K562 (cell line): ENCODE results near the gene IFNGR2. TPM values are rescaled to one million over a fixed set of nuclear protein-coding genes. Genes with fewer than 3 reads are reported as not detected.

Source experiments
- ATAC-seq: fragments of 200-7000 bp; cut with Tn5 transposase; 3 replicates; pipeline ENCODE4 v1.9.1; 2020; ENCODE audit warnings: moderate library complexity
- BruUV-seq: library from RNA; stranded (reverse); fragments of 400-500 nt; replicated peaks from 2 replicates; lab custom pipeline; 2021; lab: Mats Ljungman, UMichigan
- CTCF ChIA-PET: fragments of 300-600 bp; formaldehyde crosslinking; extraction: SDS; loops from one replicate; lab custom pipeline; 2021; ENCODE audit warnings: low intra/inter-chr PET ratio; lab: Yijun Ruan, JAX
- POLR2A ChIA-PET: fragments of 300-600, 350-650 bp; sonication (Branson Sonifier 250); formaldehyde crosslinking; extraction: SDS; loops from one replicate; lab custom pipeline; 2021; ENCODE audit warnings: antibody characterized with exemption, inconsistent platforms; lab: Yijun Ruan, JAX
- DNase-seq, 4 experiments: peaks; one replicate each; pipeline versions ENCODE4 v3.0.0 to v3.0.0-alpha.2; 2011 to 2018; ENCODE audit warnings: low spot score in 3 of 4, mixed read lengths in 3 of 4; ENCODE audit errors: extremely low read depth in 1 of 4
- FAIRE-seq: peaks from 2 replicates; lab custom pipeline; 2011; peaks lifted over from hg19 to GRCh38; lab: Jason Lieb, UNC
- H2AFZ ChIP-seq: 2 replicates; pipeline ENCODE4 v1.6.0; 2011; ENCODE audit warnings: low read depth, low read length, control low read depth, inconsistent platforms
- H3K27ac ChIP-seq: fragments of 200-600 bp; 3 replicates; pipeline ENCODE4 v1.8.0; 2011; ENCODE audit warnings: low read depth, mild to moderate bottlenecking, control low read depth, inconsistent platforms, low read length, moderate library complexity, mixed read lengths; ENCODE audit errors: extremely low read depth
- H3K27me3 ChIP-seq, 2 experiments: fragments of 300-600 bp in 1 of 2; 2 replicates in 1 of 2; 3 replicates in 1 of 2; pipeline versions ENCODE4 v1.6.0 to v1.8.0; 2011; ENCODE audit warnings: inconsistent platforms in 2 of 2, low read length in 2 of 2, mild to moderate bottlenecking in 1 of 2, mixed read lengths in 1 of 2, moderate library complexity in 1 of 2; ENCODE audit not compliant: control insufficient read depth in 2 of 2, insufficient read depth in 2 of 2
- H3K36me3 ChIP-seq: fragments of 300-600 bp; 3 replicates; pipeline ENCODE4 v1.8.0; 2011; ENCODE audit warnings: mild to moderate bottlenecking, low read length, inconsistent platforms; ENCODE audit not compliant: control insufficient read depth, insufficient read depth
- H3K4me1 ChIP-seq, 2 experiments: fragments of 200-600 bp in 1 of 2; replicated peaks in 1 of 2; 2 replicates in 1 of 2; 3 replicates in 1 of 2; pipeline versions ENCODE4 v1.5.1 to v1.8.0; 2011; ENCODE audit warnings: inconsistent platforms in 2 of 2, low read length in 2 of 2, mild to moderate bottlenecking in 1 of 2, mixed read lengths in 1 of 2, moderate library complexity in 1 of 2; ENCODE audit not compliant: control insufficient read depth in 2 of 2, insufficient read depth in 2 of 2
- H3K4me2 ChIP-seq: 2 replicates; pipeline ENCODE4 v1.6.1; 2011; ENCODE audit warnings: low read length, control low read depth, inconsistent platforms, mixed read lengths; ENCODE audit not compliant: insufficient read depth
- H3K4me3 ChIP-seq: fragments of 200-600 bp; sonication (generic), shearing (Covaris generic); 2 replicates; pipeline ENCODE4 v1.5.1; 2016; ENCODE audit warnings: control low read depth, inconsistent platforms
- H3K79me2 ChIP-seq: fragments of 200-600 bp; 3 replicates; pipeline ENCODE4 v1.8.0; 2011; ENCODE audit warnings: low read length, inconsistent platforms; ENCODE audit not compliant: control insufficient read depth, insufficient read depth
- H3K9ac ChIP-seq, 2 experiments: 2 replicates each; pipeline versions ENCODE4 v1.6.0 to v1.6.1; 2011; ENCODE audit warnings: low read depth in 2 of 2, low read length in 2 of 2, control low read depth in 1 of 2, inconsistent platforms in 1 of 2, mild to moderate bottlenecking in 1 of 2, mixed read lengths in 1 of 2; ENCODE audit not compliant: insufficient read depth in 1 of 2
- H3K9me1 ChIP-seq: one replicate; pipeline ENCODE4 v1.6.0; 2011; ENCODE audit warnings: inconsistent platforms, mild to moderate bottlenecking, low read length, moderate library complexity; ENCODE audit not compliant: control insufficient read depth, insufficient read depth
- H3K9me3 ChIP-seq: replicated peaks from 2 replicates; pipeline ENCODE4 v1.5.1; 2011; ENCODE audit warnings: low read depth, low read length, inconsistent platforms; ENCODE audit not compliant: control insufficient read depth, insufficient read depth
- H4K20me1 ChIP-seq: replicated peaks from 2 replicates; pipeline ENCODE4 v1.6.1; 2011; ENCODE audit warnings: low read length, inconsistent platforms, mixed read lengths; ENCODE audit not compliant: control insufficient read depth, insufficient read depth
- ATF1 ChIP-seq, 2 experiments: fragments of 450-650 bp in 1 of 2; IDR thresholded peaks; 2 replicates each; pipeline ENCODE4 v1.6.1; 2016; ENCODE audit warnings: missing compliant biosample characterization in 1 of 2, missing genetic modification characterization in 1 of 2
- CREB3L1 ChIP-seq: fragments of 450-650 bp; IDR thresholded peaks from 2 replicates; pipeline ENCODE4 v1.6.1; 2014; ENCODE audit warnings: low read depth, mild to moderate bottlenecking, moderate library complexity, borderline replicate concordance
- CUX1 ChIP-seq: fragments of 200-800 bp; sonication (Bioruptor generic); IDR thresholded peaks from 2 replicates; pipeline ENCODE4 v1.6.1; 2016; ENCODE audit warnings: missing genetic modification characterization, missing compliant biosample characterization
- GTF2F1 ChIP-seq: IDR thresholded peaks from 2 replicates; pipeline ENCODE4 v1.6.1; 2011; ENCODE audit warnings: low read depth, low read length, improper control_type of control experiment
- NFIX ChIP-seq: fragments of 250-450 bp; sonication (Bioruptor Pico); IDR thresholded peaks from 2 replicates; pipeline ENCODE4 v1.4.0; 2020; ENCODE audit warnings: low read depth, mild to moderate bottlenecking, moderate library complexity
- SAFB ChIP-seq: fragments of 200-400 bp; formaldehyde crosslinking; IDR thresholded peaks from 2 replicates; pipeline ENCODE4 v1.6.1; 2017; ENCODE audit warnings: low read depth, low read length, borderline replicate concordance
- TAF9B ChIP-seq: fragments of 450-650 bp; IDR thresholded peaks from 2 replicates; pipeline ENCODE4 v1.6.1; 2018; ENCODE audit warnings: mild to moderate bottlenecking; ENCODE audit not compliant: partially characterized antibody
- ZBED1 ChIP-seq: IDR thresholded peaks from 2 replicates; pipeline ENCODE4 v1.6.1; 2014
- ZBTB43 ChIP-seq: sonication (generic); formaldehyde crosslinking; IDR thresholded peaks from 2 replicates; pipeline ENCODE4 v1.8.0; 2023; ENCODE audit warnings: mild to moderate bottlenecking, missing genetic modification reagents
- ZNF347 ChIP-seq: fragments of 450-650 bp; formaldehyde crosslinking; IDR thresholded peaks from 2 replicates; pipeline ENCODE4 v1.4.0; 2020; ENCODE audit warnings: low read depth, mild to moderate bottlenecking, moderate library complexity
- ZNF707 ChIP-seq: fragments of 250-450 bp; sonication (Bioruptor Pico); conservative IDR thresholded peaks from 2 replicates; pipeline ENCODE4 v1.8.0; 2022; ENCODE audit warnings: inconsistent platforms, mild to moderate bottlenecking, moderate library complexity
- WGBS: fragments of 100-300 bp; shearing (Covaris generic); methylation state at CpG from one replicate; pipeline ENCODE4 v1.1.6; 2016; ENCODE audit warnings: low coverage, mixed read lengths; ENCODE audit not compliant: insufficient coverage; ENCODE audit errors: missing lambda C conversion rate; 5-methylcytosine and 5-hydroxymethylcytosine counted together
- in situ Hi-C: fragments of 300-500 bp; cut with MboI; formaldehyde crosslinking; loops from 4 replicates; pipeline ENCODE4 v1.15.0; 2018; ENCODE audit warnings: inconsistent platforms, mixed read lengths
- intact Hi-C: fragments of 100-400 bp; cut with micrococcal nuclease; formaldehyde crosslinking; loops from 2 replicates; pipeline ENCODE4 v1.14.2; 2022
- polyA plus RNA-seq, 8 experiments: library from polyadenylated mRNA; depleted of rRNA in 4 of 8; stranded (reverse) in 5 of 8; unstranded in 3 of 8; fragments of >200 nt; fragmentation: Nextera tagmentation in 2 of 8; fragmentation: Illumina TruSeq in 1 of 8; extraction: Ambion mirVana in 2 of 8; extraction: Trizol in 1 of 8; gene quantifications; 2 replicates each; pipeline versions ENCODE4 v1.2.1 to v1.2.3, GENCODE V29; 2011 to 2014; ENCODE audit warnings: inconsistent platforms in 1 of 8, missing spikeins in 1 of 8
- total RNA-seq, 7 experiments: library from RNA; depleted of rRNA in 6 of 7; stranded (reverse); fragments of >200 nt in 6 of 7; fragmentation: Illumina TruSeq in 2 of 7; extraction: Trizol in 2 of 7; gene quantifications; 2 replicates each; pipeline versions ENCODE4 v1.2.1 to v1.2.3, GENCODE V29; 2011 to 2021; ENCODE audit warnings: low replicate concordance in 1 of 7

Gene IFNGR2
- total and polyA plus RNA-seq, 9 of the 15 experiments (the other 6 are each of a cell fraction or from before 2014, with no cell fraction given), result 6.7 to 58.0 (median 28.5) TPM

- peak overlapping the region; percentile 91 for H3K4me2 ChIP-seq
- DNase-seq (no peak), FAIRE-seq (no peak), ATAC-seq (no peak)
- H3K36me3 ChIP-seq, result peaks cover 4% of the 10 kb centered on the region; the same call in 1 of the 3 replicates
- peak overlapping the region; percentile 88 to 94 for H3K9ac ChIP-seq
- peaks cover 7 to 16% of the 10 kb centered on the region in 2 experiments; a peak in 3 of 5 replicates for H3K4me1 ChIP-seq
- no peaks in the 10 kb centered on the region for H3K9me3 ChIP-seq
- 15% methylated on average over 17 of the region's 17 CpGs for WGBS
- intact Hi-C loops, result no loop called here
- peak overlapping the region; percentile 97 for H2AFZ ChIP-seq
- H3K27me3 ChIP-seq, result no peaks in the 10 kb centered on the region
- no peaks in the 10 kb centered on the region for H3K9me1 ChIP-seq
- TSS peak; percentile 77 for BruUV-seq
- peak overlapping the region; percentile 73 for H3K27ac ChIP-seq
- H3K4me3 ChIP-seq, result peak overlapping the region; percentile 97
- POLR2A ChIA-PET, result interaction anchor here (0.6 to 3.2 kb wide), 13 partner anchors 8 to 198 kb away, joined by 3 to 54 read pairs (median 4); partner anchors contain the start of genes DNAJC28, DONSON and SON
- in situ Hi-C loops, result no loop called here
- peaks cover 27% of the 10 kb centered on the region for H3K79me2 ChIP-seq
- CTCF ChIA-PET, result interaction anchor here (0.7 kb wide), 1 partner anchor 11 kb away, joined by 4 read pairs; the partner anchor contains the start of gene DNAJC28
- no peaks in the 10 kb centered on the region for H4K20me1 ChIP-seq
- TF ChIP-seq CUX1 (CRISPR knock-in tag) (no peak), TAF9B (no peak), SAFB (no peak), GTF2F1 (no peak), CREB3L1 (0 out of 2 replicates have a peak, but pooled peaks have one; percentile 13), ZNF707 (CRISPR knock-in tag) (no peak), ATF1 (CRISPR knock-in tag; IDR thresholded peaks at IDR 0.05) (no peak), ATF1 (tag; IDR thresholded peaks at IDR 0.05) (no peak), ZBED1 (no peak), ZBTB43 (CRISPR knock-in tag) (no peak), ZNF347 (CRISPR knock-in tag) (no peak), NFIX (CRISPR knock-in tag) (no peak)
Measured at GRCh38 chr21:33480481-33481103, 77.4 kb downstream of the IFNGR2 start.
